ENCODE results near the gene ZNF726. TPM values are rescaled to one million over a fixed set of nuclear protein-coding genes. Genes with fewer than 3 reads are reported as not detected.

ZNF726 gene
- total RNA-seq, 1 experiment from 2014 or later, result 0.11 TPM

- Histone ChIP-seq H3K56ac (ENCODE audit: insufficient read length, low read depth, low read length) (no peak overlapping the region), H3K4me1 (ENCODE audit: insufficient read depth, low read length) (no peaks in the 10 kb centered on the region), H2AFZ (ENCODE audit: low read length) (no peak overlapping the region), H2BK5ac (ENCODE audit: insufficient read length, low read length) (no peak overlapping the region), H4K8ac (replicated peaks; ENCODE audit: insufficient read length, low read depth, low read length) (no peak overlapping the region), H3K18ac (ENCODE audit: insufficient read length, low read depth, low read length) (no peak overlapping the region), H3K9me3 (ENCODE audit: control insufficient read depth, low read depth, low read length) (peaks cover 56% of the 10 kb centered on the region), H3K9ac (ENCODE audit: extremely low read depth, insufficient read length, low read length) (no peak overlapping the region), H3K14ac (ENCODE audit: insufficient read depth, low read length) (no peak overlapping the region), H4K5ac (ENCODE audit: insufficient read length, low read depth, low read length) (no peak overlapping the region), H3K4ac (ENCODE audit: low read depth, low read length) (no peak overlapping the region), H2BK20ac (ENCODE audit: low read depth, low read length, poor library complexity, severe bottlenecking) (no peak overlapping the region), H3T11ph (ENCODE audit: low read length) (no peak overlapping the region), H2BK15ac (ENCODE audit: low read depth, low read length) (no peak overlapping the region), H3K79me1 (ENCODE audit: insufficient read depth, low read depth, low read length, poor library complexity, severe bottlenecking) (no peaks in the 10 kb centered on the region), H3K23me2 (ENCODE audit: insufficient read length, low read depth, low read length, poor library complexity, severe bottlenecking) (no peaks in the 10 kb centered on the region), H3K27ac (ENCODE audit: insufficient read length, low read depth, low read length) (no peak overlapping the region), H3K79me2 (ENCODE audit: insufficient read depth, low read length) (no peaks in the 10 kb centered on the region), H2BK12ac (ENCODE audit: insufficient read length, low read depth, low read length) (no peak overlapping the region), H2AK5ac (ENCODE audit: insufficient read length, low read length) (no peak overlapping the region), H3K4me2 (ENCODE audit: insufficient read depth, insufficient read length, low read length) (no peak overlapping the region), H2BK120ac (ENCODE audit: low read depth, low read length, poor library complexity, severe bottlenecking) (no peak overlapping the region), H4K20me1 (ENCODE audit: control insufficient read depth, insufficient read depth, insufficient read length) (no peaks in the 10 kb centered on the region), H4K91ac (ENCODE audit: insufficient read length, low read depth, low read length) (no peak overlapping the region), H3K23ac (ENCODE audit: insufficient read length, low read depth, low read length) (no peak overlapping the region), H3K27me3 (ENCODE audit: insufficient read depth, low read length) (no peaks in the 10 kb centered on the region)
- no peak for DNase-seq
- Mint-ChIP-seq H3K27ac (no peak overlapping the region), H3K36me3 (ENCODE audit: insufficient read depth in 1 of 3, low read depth in 3 of 3) (peaks cover 0 to 39% (median 12%) of the 10 kb centered on the region in 3 experiments; a peak in 5 of 7 replicates), H3K4me3 (no peak overlapping the region), H3K9me3 (peaks cover 95 to 97% of the 10 kb centered on the region in 2 experiments), H3K4me1 (no peaks in the 10 kb centered on the region), H3K27me3 (ENCODE audit: low read depth) (no peaks in the 10 kb centered on the region; the same call in 1 of the 2 replicates)
- no peak for TF ChIP-seq CTCF (conservative IDR thresholded peaks at IDR 0.05)
These were observed 5.5 kb upstream of the ZNF726 start for GRCh38 chr19:23909222-23909621.
